ENCODE measurements around the gene IFNGR1.
"Not testable (repeated sequence)": the region's sequence is repeated elsewhere in the genome, so short reads cannot be mapped to it uniquely, and the experiment has no call there.

Gene IFNGR1

DNA sequence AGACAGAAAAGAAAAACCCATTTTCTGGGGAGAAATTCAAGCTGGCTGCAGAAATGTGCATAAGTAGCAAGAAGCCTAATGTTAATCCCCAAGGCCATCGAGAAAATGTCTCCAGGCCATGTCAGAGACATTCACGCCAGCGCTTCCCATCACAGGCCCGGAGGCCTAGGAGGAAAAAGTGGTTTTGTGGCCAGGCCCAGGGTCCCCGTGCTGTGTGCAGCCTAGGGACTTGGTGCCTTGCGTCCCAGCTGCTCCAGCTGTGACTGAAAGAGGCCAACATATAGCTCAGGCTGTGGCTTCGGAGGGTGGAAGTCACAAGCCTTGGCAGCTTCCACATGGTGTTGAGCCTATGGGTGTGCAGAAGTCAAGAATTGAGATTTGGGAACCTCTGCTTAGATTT lies 10.9 kb downstream of the IFNGR1 start:
- no peak for FAIRE-seq

DNA sequence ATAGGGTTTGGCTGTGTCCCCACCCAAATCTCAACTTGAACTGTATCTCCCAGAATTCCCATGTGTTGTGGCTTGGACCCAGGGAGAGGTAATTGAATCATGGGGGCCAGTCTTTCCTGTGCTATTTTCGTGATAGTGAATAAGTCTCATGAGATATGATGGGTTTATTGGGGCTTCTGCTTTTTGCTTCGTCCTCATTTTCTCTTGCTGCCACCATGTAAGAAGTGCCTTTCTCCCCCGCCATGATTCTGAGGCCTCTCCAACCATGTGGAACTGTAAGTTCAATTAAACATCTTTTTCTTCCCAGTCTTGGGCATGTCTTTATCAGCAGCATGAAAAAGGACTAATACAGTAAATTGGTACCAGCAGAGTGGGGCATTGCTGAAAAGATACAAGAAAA lies 11.7 kb downstream of the IFNGR1 start:
- not testable (repeated sequence) for FAIRE-seq

DNA sequence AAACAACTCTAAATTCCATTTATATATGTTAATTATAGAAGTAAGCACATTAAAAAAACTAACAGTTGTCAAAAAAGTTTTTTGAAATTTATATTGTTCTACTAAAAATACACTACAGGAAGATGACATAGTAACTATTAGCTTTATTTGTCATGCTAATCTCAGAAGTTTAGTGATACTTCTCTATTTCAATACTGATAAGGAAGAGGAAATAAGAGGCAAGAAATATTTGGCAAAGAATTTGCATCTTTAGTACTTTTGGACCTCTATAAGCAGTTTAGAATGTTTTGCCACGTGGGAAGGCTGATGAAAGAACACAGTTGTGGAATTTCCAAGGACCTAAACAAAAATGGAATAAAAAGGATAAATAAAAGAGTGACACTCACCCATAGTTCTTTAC lies 12.6 kb downstream of the IFNGR1 start:
- FAIRE-seq = peak; percentile 9

GRCh38 chr6:137203256-137203655 lies 15.9 kb downstream of the IFNGR1 start:
- FAIRE-seq = no peak

DNA sequence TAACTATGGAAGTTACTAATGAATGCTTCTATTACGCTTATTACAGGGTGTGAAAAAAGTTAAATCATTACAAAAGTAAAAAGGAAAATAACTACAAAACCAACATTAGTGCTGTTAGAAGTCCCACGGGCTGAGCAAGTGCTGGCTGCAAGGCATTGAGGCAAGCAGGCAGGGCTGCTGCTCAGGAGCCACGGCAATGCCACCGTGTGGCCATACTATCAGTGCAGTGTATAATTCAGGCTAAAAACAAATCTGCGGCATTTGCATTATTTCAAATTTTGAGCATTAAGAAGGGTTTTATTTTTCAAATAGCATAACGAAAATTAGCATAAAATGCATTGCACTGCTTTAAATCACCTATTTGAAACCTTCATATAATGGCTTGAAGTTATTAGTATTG lies 17.1 kb downstream of the IFNGR1 start:
- FAIRE-seq = no peak

- no peak for FAIRE-seq
These were observed 18.2 kb downstream of the IFNGR1 start for GRCh38 chr6:137201006-137201405.

DNA sequence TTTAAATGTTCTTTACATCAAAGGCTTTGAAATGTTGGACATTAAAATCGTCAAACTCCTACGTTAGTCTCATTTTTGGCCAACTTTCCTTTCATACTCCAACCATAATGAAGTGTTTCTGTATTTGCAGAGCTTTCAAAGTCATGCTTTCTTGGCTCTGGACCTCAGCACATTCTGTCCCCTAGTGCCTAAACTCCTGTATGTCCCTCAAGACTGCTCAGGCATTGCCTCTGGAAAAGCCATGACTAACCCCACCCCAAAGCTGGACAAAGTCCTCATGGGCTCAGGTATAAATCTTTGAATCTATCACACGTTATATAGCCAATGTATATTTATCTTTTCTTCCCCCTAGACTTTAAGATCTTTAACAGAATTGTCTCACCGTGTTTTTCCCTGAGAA lies 18.9 kb downstream of the IFNGR1 start:
- FAIRE-seq = no peak

- FAIRE-seq = no peak
These were observed 21.2 kb downstream of the IFNGR1 start for GRCh38 chr6:137197684-137198645.

DNA sequence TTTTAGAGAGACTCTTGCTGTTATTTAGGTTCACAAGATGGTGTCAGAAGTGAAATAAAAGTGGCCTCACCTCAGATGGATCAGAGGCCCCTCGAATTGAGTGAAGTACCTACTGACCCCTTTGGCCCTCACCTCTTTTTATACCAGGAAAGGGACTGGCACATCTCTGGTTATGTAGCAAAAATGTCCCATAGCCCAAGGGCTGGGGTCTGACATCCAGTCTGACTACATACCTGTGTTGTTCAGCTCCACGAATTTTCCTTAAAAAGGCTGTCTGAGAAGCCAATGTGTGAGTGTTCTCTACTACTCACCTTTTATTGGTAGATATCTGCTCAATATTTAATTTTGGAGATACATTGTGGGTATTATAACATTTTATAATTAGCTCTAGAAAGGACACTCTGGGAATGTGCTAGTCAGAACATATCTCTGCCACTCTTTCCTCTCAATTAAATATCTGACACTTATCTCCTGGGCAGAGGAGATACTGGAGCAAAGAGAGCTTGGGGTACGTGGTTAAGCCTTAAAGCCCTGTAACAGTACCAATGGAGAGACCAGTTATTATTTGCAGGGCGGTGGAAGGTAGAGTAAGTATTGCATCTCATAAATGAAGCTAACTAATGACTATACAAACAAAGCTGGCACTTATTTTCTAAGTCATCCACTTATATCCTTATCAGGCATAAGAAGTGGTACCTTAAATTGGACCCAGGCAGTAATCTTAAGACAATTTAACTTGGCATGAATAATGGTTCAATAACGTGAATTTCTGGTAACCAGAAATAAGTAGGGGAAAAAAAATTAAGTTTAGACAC lies 25.7 kb downstream of the IFNGR1 start:
- FAIRE-seq = no peak

GRCh38 chr6:137192821-137193220 lies 26.4 kb downstream of the IFNGR1 start:
- FAIRE-seq = no peak

DNA sequence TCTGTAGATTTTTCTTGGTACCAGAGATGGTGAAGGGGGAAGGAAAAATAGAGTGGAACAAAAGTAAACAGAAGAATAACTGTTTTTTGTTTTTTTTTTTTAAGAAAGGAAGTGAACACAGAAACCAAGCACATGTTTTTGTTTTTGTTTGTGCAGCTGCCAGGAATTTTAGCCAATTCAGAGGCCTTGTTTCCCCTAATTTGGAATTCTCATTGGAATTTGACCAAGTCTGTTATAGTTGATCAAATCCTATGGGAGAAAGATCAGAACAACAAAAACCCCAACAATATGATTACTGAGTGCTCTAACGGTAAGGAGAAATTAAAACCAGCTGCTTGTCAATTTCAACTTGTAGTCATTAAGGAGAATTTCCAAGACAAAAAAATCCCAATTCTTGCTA lies 27.5 kb downstream of the IFNGR1 start:
- no peak for FAIRE-seq

- no peak for FAIRE-seq
These were observed 27.9 kb downstream of the IFNGR1 start for GRCh38 chr6:137191236-137191635.

- no peak for FAIRE-seq
These were observed 28.5 kb downstream of the IFNGR1 start for GRCh38 chr6:137190583-137191094.

DNA sequence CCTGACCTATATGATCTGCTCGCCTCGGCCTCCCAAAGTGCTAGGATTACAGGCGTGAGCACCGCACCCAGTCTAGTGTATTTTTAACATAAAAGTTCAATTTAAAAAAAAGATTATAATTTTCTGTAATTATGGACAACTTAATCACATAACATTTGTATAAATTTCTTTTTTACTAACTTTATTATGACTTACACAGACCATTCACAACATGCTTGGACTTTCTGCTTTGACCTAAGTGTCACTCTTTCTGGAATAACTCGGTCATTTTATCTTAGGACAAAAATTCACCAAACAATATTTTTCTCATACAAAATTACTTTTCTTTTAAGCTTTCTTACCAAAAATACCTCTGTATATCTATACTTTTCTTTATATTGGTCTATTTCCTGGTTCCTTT lies 30.3 kb downstream of the IFNGR1 start:
- FAIRE-seq = no peak

DNA sequence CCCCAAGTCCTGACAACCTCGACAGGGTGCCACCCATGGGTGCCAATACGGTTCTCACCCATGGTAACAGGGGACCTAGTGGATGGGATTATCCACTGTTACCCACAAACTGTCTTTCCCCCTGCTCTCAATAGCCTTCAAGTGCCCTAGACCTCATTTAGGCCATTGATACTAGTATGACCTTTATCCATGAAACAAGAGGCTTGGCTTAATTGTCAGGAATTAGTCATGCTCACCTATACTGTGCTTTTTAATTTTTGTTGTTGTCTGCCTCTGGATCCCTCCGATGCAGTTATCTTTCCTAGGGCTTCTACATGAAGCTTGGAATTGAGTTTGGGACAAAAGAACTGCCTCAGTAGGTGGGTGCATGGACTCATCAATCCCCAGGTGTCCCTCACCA lies 33.9 kb downstream of the IFNGR1 start:
- no peak for FAIRE-seq

DNA sequence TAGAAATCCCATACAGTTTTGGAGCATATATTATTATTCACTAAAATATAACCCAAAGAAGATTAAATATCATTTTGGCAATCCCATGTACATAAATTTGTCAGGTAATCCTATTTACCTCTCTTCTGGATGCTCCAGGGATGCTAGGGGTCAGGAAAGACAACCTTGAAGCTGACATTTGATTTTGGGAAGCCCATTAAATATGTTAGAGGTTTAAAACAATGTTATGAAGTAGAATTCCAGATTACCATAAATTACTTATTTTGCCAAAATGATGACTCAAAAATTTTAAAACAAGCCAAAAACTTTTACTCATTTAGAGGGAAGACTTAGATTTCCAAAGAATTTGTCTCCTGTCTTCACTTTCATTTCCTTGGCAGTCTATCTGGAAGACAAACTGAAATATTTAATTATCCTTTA lies 36.5 kb downstream of the IFNGR1 start:
- no peak for FAIRE-seq

- FAIRE-seq = no peak
These were observed 37.1 kb downstream of the IFNGR1 start for GRCh38 chr6:137181891-137182653.

DNA sequence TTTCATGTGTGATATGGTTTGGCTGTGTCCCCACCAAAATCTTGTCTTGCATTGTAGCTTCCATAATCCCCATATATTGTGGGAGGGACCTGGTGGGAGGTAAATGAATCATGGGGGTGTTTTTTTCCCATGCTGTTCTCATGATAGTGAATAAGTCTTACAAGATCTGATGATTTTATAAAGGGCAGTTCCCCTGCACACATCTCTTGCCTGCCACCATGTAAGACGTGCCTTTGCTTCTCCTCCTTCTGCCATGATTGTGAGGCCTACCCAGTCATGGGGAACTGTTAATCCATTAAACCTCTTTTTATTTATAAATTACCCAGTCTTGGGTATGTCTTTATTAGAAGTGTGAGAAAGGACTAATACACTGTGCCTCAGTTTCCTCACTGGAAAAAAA lies 41.6 kb downstream of the IFNGR1 start:
- no peak for FAIRE-seq

DNA sequence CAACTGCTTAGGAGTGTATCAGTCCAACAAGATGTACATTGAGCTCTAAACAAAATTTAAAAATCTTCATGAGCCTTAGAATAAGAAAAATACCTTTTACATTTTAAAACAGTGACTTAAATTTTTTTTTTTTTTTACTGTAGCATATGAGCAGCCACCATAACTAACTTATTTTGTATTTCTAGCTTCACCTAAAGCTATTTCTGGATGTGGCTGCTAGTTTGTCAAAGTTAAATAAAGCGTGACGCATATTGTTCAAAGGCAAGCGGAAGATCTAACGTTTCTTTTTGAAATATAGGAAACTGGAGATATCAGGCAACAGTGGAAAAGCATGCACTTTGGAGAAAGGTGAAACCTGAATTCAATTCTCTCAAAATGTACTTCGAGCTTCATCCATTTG lies 42.5 kb downstream of the IFNGR1 start:
- no peak for FAIRE-seq

DNA sequence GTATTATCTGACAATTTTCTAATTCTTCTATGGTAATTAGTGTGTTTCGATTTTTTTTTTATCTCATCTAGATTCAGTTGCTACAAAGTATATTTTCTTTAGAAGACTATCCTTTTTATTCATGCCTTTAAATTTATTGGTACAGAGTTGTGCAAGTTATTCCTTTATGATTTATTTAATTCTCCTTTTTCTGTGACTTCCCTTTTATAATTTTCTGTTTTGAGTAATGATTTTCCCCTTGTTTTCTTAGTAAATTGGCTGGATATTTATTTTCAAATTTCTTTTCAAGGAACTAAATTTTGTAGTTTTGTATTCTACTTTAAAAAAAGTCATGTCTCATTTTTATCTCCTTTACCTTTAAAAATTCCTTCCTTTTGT lies 43.3 kb downstream of the IFNGR1 start:
- no peak for FAIRE-seq

- no peak for FAIRE-seq
These were observed 43.9 kb downstream of the IFNGR1 start for GRCh38 chr6:137175157-137175867.

GRCh38 chr6:137173501-137173900 lies 45.7 kb downstream of the IFNGR1 start, which contains the start of gene IL22RA2:
IL22RA2 (minus strand) TSS chr6:137173644; CDS start chr6:137161749, 11,895 bp downstream.
- no peak for FAIRE-seq

Measured in islet of Langerhans (tissue), 1 donor.